HG03469 (cell line): ENCODE measurements around the gene CFAP77.
"Not testable (repeated sequence)": the region's sequence is repeated elsewhere in the genome, so short reads cannot be mapped to it uniquely, and the experiment has no call there.

ENCODE experiments used
- ATAC-seq: cut with Tn5 transposase; IDR thresholded peaks from one replicate; pipeline ENCODE4 v1.9.1; 2021; ENCODE audit warnings: mild to moderate bottlenecking, moderate library complexity, moderate number of reproducible peaks; ENCODE audit not compliant: unreplicated experiment

CFAP77 gene

DNA sequence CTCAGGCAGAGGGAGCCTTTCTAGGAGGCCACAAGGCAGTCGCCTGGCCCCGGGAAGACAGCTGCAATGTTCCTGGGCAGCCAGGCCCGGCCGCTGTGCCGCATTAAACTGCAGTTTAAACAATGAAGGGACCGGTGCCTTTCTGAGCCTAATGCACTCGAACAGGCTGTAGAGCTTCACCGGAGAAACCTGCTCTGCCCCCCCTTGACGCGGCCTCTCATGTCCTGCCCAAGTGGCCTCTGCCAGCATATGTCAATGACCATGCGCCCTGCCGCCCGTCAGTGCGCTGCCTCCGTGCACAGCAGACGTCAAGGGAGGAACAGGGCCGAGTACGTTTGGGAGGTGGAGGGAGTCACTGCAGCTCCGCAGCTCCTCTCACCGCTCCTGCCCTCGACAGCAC lies 133.9 kb downstream of the CFAP77 start:
- no peak for ATAC-seq

DNA sequence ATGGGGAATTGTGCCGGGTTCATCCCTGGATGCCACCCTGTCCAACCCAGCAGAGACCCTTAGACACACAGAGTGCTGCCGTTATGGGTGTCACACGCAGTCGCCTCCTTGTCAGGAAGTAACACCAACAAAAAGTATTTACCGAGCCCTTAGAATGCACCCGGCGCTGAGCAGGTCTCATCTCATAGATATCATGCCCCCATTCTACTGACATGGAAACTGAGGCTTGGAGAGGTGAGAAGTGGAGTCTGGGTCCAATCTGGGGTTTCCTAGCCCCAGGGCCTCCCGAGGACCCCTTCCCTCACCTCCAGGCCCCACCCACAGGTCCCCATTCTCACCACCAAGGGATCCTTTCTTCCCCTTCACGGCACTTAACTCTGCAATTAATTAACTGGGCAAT lies 135.6 kb downstream of the CFAP77 start:
- no peak for ATAC-seq

DNA sequence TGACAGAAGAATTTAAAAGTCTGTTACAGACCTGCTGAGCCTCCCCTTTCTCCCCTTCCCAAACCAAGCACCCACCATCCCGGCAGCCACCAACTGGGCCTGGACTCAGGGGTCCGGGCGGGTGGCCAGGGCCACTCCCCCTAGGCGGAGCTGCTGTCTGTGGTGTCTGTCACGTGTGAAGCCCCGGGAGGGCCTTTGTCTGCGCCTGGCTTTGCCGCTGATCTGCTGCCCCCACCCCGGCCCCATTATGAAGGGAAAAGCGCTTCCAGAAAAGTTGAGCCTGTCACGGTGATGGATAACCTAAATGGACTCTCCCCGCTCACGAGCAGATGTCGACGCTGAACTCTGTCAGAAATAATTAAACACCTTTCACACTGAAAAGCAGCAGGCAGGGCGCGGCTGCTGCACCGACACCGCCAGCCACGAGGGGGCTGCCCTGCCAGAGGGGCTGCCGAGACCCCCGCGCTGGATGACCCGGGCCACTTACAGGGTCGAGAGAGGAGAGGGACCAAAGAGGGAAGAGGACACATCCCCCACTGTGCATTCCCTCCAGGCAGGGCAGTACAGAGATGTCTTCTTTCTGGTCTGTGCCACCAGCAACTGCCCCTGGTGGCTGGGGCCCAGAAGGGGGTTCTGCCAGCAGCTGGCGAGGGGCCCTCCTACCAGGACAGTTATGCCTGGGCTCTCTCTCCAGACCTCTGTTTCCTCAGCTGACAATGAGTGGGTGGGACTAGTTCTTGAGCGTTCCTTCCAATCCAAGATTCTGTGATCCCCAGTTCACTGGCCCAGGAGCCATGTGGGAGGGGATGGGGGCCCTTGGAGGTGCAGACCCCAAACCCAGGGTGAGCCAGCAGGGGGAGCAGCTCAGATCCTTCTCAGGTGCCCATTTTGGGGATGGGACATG lies 136.4 kb downstream of the CFAP77 start:
- no peak for ATAC-seq

DNA sequence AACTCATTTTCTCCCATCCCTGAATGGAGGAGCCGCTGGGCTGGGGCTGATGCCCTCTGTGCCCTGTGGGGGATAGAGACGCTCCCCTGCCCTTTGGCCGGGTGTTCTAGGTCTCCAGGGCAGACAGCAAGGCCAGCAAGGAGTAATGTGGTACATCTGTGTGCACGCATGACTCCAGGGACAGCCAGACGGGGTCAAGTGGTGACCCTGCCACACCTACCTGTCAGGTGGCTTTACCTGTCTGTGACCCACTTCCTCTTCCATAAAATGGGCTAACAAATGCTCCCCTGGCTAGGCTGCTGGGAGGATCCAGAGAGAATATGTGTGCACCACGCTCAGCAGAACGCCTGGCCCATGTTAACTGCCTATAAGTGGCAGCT lies 137.0 kb downstream of the CFAP77 start:
- ATAC-seq: no peak

DNA sequence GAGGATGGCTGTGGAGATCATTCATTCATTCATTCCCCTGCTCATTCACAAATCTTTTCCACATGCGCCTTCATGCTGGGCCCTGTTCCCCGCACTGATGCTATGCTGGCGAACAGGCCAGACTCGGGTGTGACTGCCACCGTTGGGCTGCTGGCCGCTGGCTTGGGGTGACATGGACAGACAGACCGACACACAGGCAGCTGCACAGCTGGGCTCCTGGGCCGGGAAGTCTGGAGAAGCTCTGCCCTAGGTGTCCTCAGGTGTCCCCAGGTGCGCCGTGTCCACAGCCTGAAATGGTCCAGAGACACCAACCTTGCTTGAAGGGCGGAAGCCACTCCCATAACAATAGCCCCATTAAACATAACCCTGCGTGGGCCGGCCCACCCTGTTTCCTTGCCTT lies 137.4 kb downstream of the CFAP77 start:
- ATAC-seq: no peak

DNA sequence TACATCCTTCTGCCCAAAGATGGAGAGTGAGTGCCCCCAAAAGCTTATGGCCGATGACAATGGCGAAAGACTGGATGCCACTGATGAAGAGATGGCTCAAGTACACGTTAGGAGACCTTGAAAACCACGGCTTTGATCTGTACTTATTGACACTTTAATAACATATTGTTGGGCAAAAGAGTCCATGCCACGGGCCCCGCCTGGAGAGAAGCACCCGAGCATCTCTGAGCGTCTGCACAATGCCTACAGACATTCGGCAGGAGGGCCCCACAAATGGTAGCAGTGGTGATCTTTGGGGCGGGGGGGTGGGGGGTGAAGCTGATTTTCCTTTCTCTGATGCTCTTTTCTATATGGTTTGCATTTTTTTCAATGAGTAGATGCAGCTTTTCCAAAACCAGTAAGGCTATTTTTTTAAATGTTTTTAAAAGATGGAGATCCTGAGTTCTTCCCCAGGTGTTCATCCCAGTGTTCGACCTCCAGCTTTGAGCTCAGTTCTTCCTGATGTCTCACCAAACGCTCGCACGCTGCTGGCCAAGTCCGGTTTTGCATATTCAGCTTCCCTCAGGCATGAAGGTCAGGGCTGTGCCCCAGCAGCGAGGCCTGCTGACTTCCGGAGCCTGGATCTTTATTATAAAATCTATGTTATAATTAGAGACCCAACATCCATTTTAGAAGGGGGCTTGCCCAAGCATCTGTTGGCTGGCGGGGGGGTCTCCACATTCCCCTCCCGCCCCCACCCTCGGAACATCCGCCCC lies 138.1 kb downstream of the CFAP77 start:
- no peak for ATAC-seq

DNA sequence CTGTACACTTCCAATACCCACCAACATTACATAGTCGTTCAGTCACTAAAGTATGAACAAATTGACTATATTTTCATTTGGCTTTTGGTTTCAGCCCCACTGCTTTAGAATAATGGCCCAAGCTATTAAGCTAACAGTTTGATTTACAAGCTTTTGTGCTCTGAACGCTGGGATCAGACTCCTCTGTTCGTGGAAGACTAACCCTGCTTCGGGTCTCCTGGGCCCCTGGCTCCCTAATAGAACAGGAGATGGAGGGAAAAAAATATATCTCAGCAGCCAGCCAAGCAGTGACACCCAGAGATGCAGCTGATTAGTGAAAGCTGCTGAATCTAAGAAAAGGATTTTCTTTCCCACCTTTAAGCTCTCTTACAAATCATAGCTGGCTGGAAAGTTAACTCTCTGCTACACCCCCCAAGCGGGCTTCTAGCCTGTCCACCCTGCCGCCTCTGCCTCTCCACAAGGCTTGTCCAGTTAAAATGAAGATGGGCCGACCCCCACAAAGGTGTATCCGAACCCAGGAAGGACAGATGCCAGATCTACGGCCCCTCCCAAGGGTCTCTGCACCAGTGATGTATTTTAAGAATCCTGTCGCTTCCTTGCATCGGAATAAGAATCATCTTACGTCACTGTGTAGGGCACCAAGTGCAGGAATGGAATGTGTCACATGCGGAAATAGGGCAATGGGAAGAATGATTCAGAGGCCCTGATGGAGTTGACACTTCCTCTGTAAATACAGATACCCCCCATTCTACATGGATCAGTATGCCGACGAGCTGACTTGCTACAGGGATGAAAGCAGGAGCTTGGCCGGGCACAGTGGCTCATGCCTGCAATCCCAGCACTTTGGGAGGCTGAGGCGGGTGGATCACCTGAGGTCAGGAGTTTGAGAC lies 139.0 kb downstream of the CFAP77 start:
- no peak for ATAC-seq

DNA sequence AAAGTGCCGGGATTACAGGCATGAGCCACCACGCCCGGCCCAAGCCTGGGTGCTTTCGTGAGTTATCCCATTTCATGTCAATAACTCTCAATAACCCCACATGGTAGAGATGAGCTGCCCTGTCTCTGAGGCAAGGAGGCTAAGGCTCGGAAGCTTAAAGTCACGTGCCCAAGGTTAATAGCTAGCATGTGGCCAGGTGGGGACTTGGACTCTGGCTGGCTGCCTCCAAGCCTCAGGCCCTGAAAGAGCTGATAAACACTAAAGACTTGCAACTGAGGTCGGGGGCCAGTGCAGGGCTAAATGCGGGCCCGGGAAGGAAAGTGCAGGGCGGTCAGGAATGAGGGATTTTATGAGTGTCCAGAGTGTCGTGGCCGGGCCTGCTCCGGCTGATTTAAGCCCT lies 141.5 kb downstream of the CFAP77 start:
- no peak for ATAC-seq

DNA sequence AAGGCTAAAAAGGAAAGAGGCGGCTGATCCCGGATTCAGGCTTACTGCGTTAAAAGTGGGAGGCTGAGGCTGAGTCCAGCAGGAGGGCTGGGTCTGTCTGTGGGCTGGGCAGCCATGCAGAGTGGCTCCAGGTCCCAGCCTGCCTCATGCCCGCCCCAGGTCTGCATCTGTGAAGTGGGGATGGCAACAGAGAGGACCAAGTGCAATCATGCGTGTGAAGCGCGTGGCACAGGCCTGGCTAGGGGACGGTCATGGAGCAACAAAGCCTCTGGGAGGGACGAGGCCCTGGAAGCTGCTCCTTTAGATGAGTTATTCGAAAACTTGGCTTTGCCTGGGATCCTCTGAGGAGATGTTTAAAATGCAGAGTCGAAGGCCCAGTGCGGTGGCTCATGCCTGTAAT lies 142.0 kb downstream of the CFAP77 start:
- ATAC-seq: no peak

DNA sequence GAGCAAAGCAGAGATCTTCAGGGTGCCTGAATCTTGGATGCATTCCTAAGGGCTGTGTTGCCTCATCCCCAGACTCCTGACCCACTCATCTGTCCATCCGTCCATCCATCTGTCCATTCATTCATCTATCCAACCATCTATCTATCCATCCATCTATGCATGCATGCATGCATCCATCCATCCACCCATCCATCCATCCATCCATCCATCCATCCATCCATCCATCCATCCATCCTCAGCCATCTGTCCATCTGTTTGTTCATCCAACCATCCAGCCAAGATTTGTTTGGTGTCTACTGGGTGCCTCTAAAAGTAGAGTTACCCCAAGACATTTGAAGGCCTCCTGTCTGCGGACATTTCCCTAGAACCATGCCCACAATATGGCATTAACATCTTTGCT lies 144.7 kb downstream of the CFAP77 start:
- no peak for ATAC-seq

DNA sequence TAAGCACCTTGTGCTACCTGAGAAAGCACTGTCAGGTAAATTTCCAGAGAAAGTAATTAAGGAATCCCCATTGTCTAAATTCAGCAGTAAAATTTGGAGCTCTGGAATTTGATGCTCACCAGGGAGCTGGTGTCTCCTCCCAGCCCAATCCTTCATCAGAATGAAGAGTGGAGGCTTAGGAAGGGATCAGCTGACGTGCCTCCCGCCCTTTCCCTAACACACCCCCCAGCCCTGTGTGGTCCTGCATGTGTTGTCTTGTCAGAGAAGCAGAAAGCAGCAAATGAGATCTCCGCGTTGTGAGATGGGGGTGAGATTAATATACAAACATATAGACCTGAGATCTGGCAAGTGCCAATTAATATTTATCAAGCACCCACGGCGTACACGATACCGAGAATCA lies 145.5 kb downstream of the CFAP77 start:
- no peak for ATAC-seq

DNA sequence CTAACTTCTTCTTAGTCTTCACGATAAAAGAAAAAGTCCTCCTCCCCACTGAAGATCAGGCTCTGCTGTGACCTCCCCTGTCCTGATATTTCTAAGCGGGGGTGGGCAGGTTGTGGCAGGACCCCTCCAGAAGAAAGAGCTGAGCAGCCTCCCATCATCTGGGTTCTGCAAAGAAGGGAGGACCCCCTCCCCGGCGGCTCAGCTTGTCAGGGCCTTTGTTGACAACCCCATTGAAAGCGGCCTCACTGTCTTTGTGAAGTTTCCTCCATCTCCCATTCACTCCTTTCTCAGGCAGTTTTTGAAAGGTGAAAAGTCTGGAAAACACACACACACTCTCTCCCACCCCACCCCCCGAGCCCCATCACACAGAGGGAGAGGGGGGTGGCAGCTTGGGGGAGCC lies 146.2 kb downstream of the CFAP77 start:
- ATAC-seq: no peak

DNA sequence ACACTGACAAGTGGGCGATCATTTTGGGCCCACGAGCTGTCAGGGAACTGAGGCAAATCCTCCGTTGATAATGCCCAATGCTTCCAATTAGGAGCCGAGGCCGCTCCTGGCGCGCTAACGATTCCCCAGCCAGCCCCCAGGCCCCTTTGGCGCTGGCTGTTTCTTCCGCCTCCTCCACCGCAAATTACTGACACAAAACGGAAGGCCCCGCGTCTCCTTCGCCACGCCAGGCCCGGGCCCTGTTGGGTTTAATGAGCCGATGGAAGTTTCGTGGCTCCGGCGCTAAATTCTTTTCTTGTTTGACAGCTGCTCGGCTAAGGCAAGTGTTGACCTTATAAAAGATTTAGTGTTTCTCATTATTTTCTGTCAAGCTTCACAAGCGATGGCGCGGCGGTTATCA lies 146.7 kb downstream of the CFAP77 start:
- no peak for ATAC-seq

DNA sequence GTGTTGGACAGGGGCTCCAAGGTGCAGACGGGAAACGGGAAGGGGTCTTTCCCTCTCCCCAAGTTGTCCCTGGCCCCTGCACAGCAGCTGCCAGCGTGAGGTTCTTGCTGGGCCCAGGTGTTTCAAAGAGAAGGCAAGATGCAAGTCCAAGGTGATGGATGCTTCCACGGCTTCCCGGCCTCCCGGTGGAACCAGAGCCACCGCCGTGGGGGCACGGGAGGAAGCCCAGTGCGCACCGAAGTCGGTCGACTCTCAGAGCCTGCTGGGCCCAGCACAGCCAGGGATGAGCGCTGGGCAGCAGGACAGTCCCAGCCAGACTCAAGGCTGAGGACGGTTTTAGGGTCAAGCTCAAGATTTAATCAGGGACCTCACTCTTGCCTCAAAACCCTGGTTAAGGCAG lies 147.1 kb downstream of the CFAP77 start:
- no peak for ATAC-seq

DNA sequence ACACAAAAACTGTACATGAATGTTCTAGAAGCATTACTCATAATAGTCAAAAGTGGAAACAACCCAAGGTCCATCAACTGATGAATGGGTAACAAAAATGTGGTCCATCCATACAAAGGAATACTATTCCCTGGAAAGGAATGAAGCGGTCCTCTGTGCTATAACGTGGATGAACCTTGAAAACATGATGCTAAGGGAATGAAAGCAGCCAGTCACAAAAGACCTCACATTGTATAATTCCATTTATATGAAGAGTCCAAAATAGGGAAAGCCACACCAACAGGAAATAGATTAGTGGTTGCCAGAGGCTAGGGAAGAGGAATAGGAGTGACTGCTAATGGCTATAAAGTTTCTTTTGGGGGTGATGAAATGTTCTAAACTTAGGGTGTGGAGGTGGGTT lies 149.7 kb downstream of the CFAP77 start:
- no peak for ATAC-seq

DNA sequence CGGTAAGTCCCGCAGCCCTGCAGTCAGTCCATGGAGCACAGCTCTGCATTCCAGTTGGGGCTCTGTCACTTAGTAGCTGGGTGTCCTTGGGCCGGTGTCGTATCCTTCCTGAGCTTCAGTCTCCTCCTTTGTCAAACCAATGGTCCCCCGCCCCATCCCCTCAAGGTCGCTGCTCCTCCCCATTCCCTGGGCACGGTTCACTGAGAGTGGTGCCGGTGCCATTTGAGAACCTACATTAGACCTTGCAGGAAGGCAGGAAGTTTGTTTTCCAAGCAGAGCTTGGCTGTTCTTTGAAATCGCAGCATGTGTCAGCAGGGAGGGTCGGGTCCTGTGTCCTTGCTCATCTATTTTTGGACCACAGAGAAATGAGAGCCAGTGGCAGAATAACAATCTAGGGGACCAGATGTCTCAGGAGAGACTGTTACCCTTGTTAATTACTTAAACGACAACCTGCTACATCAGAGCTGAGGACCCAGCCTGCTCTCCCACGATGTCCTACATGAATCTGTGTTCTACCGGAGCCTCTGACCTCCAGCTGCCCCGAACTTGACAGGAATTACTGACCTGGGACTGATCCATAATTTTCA lies 150.7 kb downstream of the CFAP77 start:
- ATAC-seq: no peak

DNA sequence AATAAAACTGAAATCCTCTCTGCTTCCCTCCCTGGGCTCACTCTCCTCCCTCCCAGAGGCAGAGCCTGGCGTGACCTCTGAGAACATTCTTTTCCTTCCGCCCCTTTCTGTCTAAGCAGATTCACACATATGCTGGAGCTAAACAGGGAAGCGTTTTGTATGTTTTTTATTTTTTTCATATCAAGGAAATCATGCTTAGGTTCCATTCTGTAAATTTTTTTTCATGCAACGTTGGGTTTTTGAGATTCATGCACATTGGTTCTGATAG lies 152.2 kb downstream of the CFAP77 start:
- no peak for ATAC-seq

DNA sequence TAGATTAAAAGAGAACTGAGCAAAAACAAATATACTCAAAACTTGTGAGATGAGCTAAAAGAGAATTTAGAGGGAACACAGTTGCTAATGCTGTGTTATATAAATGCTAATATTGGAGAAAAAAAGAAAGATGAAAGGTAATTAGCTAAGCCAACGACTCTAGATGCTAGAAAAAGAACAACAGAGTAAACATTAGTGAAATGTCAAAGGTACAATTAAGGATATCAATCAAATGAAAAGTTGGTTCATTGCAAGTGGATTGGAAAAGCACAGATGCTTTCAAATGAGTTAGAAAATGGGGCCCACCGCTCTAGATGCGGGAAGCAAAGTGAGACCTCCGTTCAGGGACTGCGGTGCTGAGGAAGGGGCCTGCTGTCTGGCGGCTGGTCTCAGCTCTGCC lies 154.5 kb downstream of the CFAP77 start:
- no peak for ATAC-seq

DNA sequence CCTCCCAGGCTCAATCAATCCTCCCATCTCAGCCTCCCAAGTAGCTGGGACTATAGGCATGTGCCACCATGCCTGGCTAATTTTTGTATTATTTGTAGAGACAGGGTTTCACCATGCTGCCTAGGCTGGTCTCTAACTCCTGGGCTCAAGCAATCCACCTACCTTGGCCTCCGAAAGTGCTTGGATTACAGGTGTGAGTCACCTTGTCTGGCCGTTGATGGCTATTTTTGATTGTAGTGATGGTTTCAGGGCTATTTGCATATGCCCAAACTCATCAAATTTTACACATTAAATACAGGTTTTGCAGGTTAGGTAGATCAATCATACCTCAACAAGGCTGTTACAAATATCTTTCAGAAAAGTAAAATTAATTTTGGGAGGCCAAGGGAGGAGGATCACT lies 158.8 kb downstream of the CFAP77 start:
- ATAC-seq: not testable (repeated sequence)

DNA sequence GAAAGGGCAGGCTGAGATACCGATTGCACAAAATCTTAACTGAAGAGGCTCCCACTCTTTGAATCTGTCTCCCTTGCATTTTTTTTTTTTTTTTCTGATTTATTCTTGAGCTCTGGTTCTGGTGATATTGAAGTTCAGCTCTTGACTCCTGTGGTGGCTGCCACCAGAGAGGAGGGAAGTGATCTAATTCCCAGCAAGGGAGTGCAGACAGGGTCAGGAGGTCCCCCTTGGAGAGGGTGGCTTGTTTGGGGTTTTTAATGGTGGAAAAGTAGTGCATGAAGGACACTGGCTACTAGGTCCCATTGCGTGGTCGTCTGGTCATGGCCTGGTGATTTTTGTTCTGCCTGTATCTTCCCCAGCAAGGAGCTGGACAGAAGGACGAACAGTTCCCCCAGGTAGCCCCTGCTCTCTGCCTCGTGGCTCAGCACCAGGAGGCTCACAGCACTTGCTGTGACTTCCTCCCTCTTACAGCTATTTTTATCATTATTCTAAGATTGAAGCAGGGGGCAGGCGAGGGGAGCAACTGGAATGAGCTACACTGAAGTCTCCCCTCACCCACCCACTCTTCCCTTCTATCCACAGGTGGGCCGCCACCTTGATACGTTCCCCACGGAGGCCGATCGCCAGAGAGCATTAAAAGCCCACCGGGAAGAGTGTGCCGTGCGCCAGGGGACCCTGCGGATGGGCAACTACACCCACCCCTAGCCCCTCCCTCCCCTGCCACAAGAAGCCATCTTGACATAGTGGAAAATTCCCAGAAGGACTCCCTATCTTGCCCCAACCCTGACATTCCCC lies 162.0 kb downstream of the CFAP77 start:
- no peak for ATAC-seq
